GM21825 (cell line): ENCODE results near the gene VSTM2B.
"Not testable (repeated sequence)": the region's sequence is repeated elsewhere in the genome, so short reads cannot be mapped to it uniquely, and the experiment has no call there.

ENCODE experiments used
- ATAC-seq: cut with Tn5 transposase; IDR thresholded peaks from one replicate; pipeline ENCODE4 v1.9.1; 2021; ENCODE audit warnings: mild to moderate bottlenecking, moderate library complexity; ENCODE audit not compliant: unreplicated experiment

The VSTM2B gene

GRCh38 chr19:29544656-29545360, 19.0 kb downstream of the VSTM2B start:
- ATAC-seq: no peak

GRCh38 chr19:29545447-29545846, 19.7 kb downstream of the VSTM2B start:
- ATAC-seq: not testable (repeated sequence)

- ATAC-seq: no peak
These were observed 20.2 kb downstream of the VSTM2B start for GRCh38 chr19:29545866-29546582.

GRCh38 chr19:29546583-29547190, 20.9 kb downstream of the VSTM2B start:
- no peak for ATAC-seq

- ATAC-seq: no peak
These were observed 21.7 kb downstream of the VSTM2B start for GRCh38 chr19:29547361-29547960.

- no peak for ATAC-seq
These were observed 22.2 kb downstream of the VSTM2B start for GRCh38 chr19:29547981-29548380.

GRCh38 chr19:29548483-29549085, 22.8 kb downstream of the VSTM2B start:
- no peak for ATAC-seq

- no peak for ATAC-seq
These were observed 23.6 kb downstream of the VSTM2B start for GRCh38 chr19:29549105-29550070.

GRCh38 chr19:29550896-29551295, 25.1 kb downstream of the VSTM2B start:
- ATAC-seq: no peak

GRCh38 chr19:29551774-29552173, 26.0 kb downstream of the VSTM2B start:
- ATAC-seq: no peak

- ATAC-seq: no peak
These were observed 26.9 kb downstream of the VSTM2B start for GRCh38 chr19:29552454-29553280.

GRCh38 chr19:29554149-29554548, 28.4 kb downstream of the VSTM2B start:
- no peak for ATAC-seq

- not testable (repeated sequence) for ATAC-seq
These were observed 33.3 kb downstream of the VSTM2B start for GRCh38 chr19:29559110-29559509.

- no peak for ATAC-seq
These were observed 33.9 kb downstream of the VSTM2B start for GRCh38 chr19:29559743-29560142.

- ATAC-seq: no peak
These were observed 34.7 kb downstream of the VSTM2B start for GRCh38 chr19:29560313-29561075.

GRCh38 chr19:29561601-29562000, 35.8 kb downstream of the VSTM2B start:
- no peak for ATAC-seq

GRCh38 chr19:29562299-29563297, 36.8 kb downstream of the VSTM2B start:
- no peak for ATAC-seq
